IPS-15b (cell line): ENCODE results near the gene TMEM63A.

Experiments
- H3K27me3 ChIP-seq: one replicate; pipeline ENCODE4 v1.6.1; 2013; ENCODE audit warnings: low read length; ENCODE audit not compliant: control insufficient read depth, insufficient read depth
- H3K36me3 ChIP-seq: one replicate; pipeline ENCODE4 v1.6.1; 2013; ENCODE audit warnings: low read length; ENCODE audit not compliant: control insufficient read depth, insufficient read depth
- H3K4me1 ChIP-seq: one replicate; pipeline ENCODE4 v1.6.1; 2013; ENCODE audit warnings: mild to moderate bottlenecking, low read length; ENCODE audit not compliant: control insufficient read depth, insufficient read depth
- H3K4me3 ChIP-seq: one replicate; pipeline ENCODE4 v1.5.1; 2013; ENCODE audit warnings: low read depth, low read length
- H3K9ac ChIP-seq: one replicate; pipeline ENCODE4 v1.6.1; 2013; ENCODE audit warnings: low read depth, mild to moderate bottlenecking, low read length
- H3K9me3 ChIP-seq: one replicate; pipeline ENCODE4 v1.6.1; 2013; ENCODE audit warnings: mild to moderate bottlenecking, low read length; ENCODE audit not compliant: control insufficient read depth, insufficient read depth

Gene TMEM63A

DNA sequence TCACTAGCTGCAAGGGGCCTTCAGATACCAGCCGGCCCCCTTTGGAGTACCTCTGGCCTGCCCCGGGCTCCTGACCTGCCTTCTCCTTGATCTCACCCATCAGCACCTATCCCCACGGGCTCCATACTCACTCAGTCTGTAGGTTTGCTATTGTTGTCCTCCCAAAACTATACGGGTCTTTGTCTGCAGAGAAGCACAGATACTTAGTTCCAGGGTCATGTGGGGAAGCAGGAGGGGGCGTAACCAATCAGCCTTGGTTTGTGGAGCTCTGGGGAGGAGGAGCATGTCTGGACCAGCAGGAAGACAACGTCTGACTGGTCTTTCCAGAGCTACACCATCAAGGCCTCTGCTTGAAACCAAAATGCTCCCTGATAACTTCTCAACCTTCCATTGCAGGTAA is 15.2 kb downstream of the TMEM63A start:
- Histone ChIP-seq H3K9me3 (no peaks in the 10 kb centered on the region), H3K27me3 (no peaks in the 10 kb centered on the region), H3K4me1 (no peaks in the 10 kb centered on the region), H3K4me3 (no peak overlapping the region), H3K36me3 (peaks cover 40% of the 10 kb centered on the region), H3K9ac (no peak overlapping the region)

DNA sequence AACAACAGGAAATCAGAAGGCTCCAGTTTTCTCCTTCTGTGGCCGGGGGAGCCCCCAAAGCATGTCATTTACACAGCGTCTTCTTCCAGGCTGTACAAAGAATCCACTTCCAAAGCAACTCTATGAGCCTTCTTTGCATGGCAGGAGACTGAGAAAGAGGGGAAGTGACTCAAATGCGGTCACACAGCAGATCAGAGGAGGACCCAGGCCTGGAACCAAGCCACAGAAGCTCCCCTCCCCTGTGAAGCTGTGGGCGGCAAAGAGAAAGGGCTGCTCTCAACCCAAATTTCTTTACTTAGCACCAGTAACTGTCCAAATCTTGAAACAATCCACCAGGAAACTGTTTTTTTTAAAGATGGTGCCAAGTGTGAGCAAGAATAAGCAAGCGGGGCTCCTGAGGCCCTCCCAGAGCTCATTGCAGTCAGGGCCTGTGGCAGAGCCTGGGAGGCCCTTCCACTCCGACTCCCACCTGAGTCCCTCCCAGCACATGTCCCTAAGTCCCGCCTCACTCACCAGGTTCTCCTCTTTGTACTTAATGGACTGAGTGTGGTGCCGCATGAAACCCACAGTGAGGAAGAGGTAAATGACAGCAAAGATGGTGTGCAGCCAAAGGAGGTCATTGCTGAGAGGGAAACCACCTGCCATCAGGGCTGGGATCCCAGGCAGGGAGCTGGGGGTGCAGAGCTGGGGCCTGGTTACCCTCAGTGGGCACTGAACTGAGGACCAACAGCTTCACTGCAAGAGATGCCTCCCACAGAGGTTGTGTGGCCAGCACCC is 15.9 kb downstream of the TMEM63A start:
- Histone ChIP-seq H3K27me3 (no peaks in the 10 kb centered on the region), H3K9me3 (no peaks in the 10 kb centered on the region), H3K9ac (no peak overlapping the region), H3K4me3 (no peak overlapping the region), H3K36me3 (peaks cover 47% of the 10 kb centered on the region), H3K4me1 (no peaks in the 10 kb centered on the region)

DNA sequence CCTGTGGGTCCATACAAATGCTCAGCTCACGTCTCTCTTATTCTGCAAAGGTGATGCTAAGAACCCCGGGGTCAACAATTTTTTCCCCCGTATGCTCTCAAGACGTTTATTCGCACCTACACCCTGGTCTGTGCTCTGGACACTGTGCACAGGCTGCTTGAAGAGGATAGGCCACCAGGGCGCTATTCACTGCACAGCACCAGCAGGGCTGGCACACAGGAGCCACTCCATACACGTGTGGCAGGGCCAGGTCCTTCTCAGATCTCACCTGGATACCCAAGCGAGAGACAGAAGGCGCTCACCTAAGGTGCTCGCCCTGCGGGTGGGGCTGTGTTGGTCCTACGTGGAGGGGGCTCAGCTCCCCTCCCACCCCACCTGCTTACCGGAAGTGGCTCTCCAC is 16.7 kb downstream of the TMEM63A start:
- no peak overlapping the region for H3K9ac ChIP-seq
- H3K4me1 ChIP-seq: no peaks in the 10 kb centered on the region
- no peak overlapping the region for H3K4me3 ChIP-seq
- no peaks in the 10 kb centered on the region for H3K27me3 ChIP-seq
- no peaks in the 10 kb centered on the region for H3K9me3 ChIP-seq
- H3K36me3 ChIP-seq: peaks cover 47% of the 10 kb centered on the region

DNA sequence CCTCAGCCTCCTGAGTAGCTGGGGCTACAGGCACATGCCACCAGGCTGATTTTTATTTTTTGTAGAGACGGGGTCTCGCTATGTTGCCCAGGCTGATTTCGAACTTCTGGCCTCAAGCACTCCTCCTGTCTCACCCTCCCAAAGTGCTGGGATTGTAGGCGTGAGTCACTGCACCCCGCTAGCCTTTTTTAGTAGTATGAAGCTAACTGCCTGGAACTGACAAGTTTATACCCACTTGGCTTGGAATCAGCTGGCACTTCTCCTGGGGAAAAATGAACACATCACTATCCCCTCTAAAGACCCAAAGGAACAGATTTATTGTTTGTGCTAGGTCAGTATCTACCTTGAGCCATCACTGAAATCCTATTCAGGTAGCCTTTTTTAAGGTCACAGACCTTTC is 19.0 kb downstream of the TMEM63A start:
- no peak overlapping the region for H3K4me3 ChIP-seq
- no peak overlapping the region for H3K9ac ChIP-seq
- H3K27me3 ChIP-seq: no peaks in the 10 kb centered on the region
- H3K9me3 ChIP-seq: no peaks in the 10 kb centered on the region
- H3K36me3 ChIP-seq: peaks cover 39% of the 10 kb centered on the region
- no peaks in the 10 kb centered on the region for H3K4me1 ChIP-seq

- Histone ChIP-seq H3K9me3 (no peaks in the 10 kb centered on the region), H3K9ac (no peak overlapping the region), H3K36me3 (peaks cover 37% of the 10 kb centered on the region), H3K27me3 (no peaks in the 10 kb centered on the region), H3K4me1 (no peaks in the 10 kb centered on the region), H3K4me3 (no peak overlapping the region)
These were observed 19.6 kb downstream of the TMEM63A start for GRCh38 chr1:225862581-225862950.

- peaks cover 32% of the 10 kb centered on the region for H3K36me3 ChIP-seq
- no peaks in the 10 kb centered on the region for H3K4me1 ChIP-seq
- H3K27me3 ChIP-seq: no peaks in the 10 kb centered on the region
- no peak overlapping the region for H3K9ac ChIP-seq
- no peaks in the 10 kb centered on the region for H3K9me3 ChIP-seq
- no peak overlapping the region for H3K4me3 ChIP-seq
These were observed 20.2 kb downstream of the TMEM63A start for GRCh38 chr1:225861834-225862580.

- no peaks in the 10 kb centered on the region for H3K4me1 ChIP-seq
- H3K9ac ChIP-seq: no peak overlapping the region
- no peaks in the 10 kb centered on the region for H3K27me3 ChIP-seq
- H3K4me3 ChIP-seq: no peak overlapping the region
- no peaks in the 10 kb centered on the region for H3K9me3 ChIP-seq
- H3K36me3 ChIP-seq: peaks cover 26% of the 10 kb centered on the region
These were observed 21.2 kb downstream of the TMEM63A start for GRCh38 chr1:225860876-225861441.

DNA sequence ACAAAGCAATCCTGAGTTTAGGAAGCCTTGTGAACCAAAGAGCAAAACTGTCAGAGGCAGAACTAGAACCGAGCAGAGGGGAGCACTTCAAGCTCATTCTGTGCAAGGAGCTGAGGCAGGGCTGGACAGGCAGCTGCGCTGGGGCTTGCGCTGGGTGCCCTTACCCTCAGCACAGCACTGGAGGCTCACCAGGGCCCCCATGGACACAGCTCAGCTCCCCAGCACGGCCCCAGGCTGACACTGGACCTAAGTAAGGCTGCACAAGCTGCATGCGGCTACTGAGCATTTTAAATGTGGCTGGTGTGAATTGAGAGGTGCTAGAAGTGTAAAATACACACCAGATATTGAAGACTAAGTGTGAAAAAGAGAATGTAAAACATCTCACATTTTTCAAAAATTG is 22.1 kb downstream of the TMEM63A start:
- Histone ChIP-seq H3K4me1 (no peaks in the 10 kb centered on the region), H3K27me3 (no peaks in the 10 kb centered on the region), H3K9me3 (no peaks in the 10 kb centered on the region), H3K4me3 (no peak overlapping the region), H3K36me3 (peaks cover 18% of the 10 kb centered on the region), H3K9ac (no peak overlapping the region)

GRCh38 chr1:225859151-225859550 is 23.0 kb downstream of the TMEM63A start:
- no peak overlapping the region for H3K9ac ChIP-seq
- no peak overlapping the region for H3K4me3 ChIP-seq
- H3K4me1 ChIP-seq: no peaks in the 10 kb centered on the region
- peaks cover 15% of the 10 kb centered on the region for H3K36me3 ChIP-seq
- no peaks in the 10 kb centered on the region for H3K9me3 ChIP-seq
- no peaks in the 10 kb centered on the region for H3K27me3 ChIP-seq

- H3K4me1 ChIP-seq: no peaks in the 10 kb centered on the region
- H3K9me3 ChIP-seq: no peaks in the 10 kb centered on the region
- peaks cover 17% of the 10 kb centered on the region for H3K36me3 ChIP-seq
- no peak overlapping the region for H3K9ac ChIP-seq
- no peak overlapping the region for H3K4me3 ChIP-seq
- no peaks in the 10 kb centered on the region for H3K27me3 ChIP-seq
These were observed 24.9 kb downstream of the TMEM63A start for GRCh38 chr1:225857256-225857655.

- Histone ChIP-seq H3K4me1 (no peaks in the 10 kb centered on the region), H3K9me3 (no peaks in the 10 kb centered on the region), H3K9ac (no peak overlapping the region), H3K4me3 (no peak overlapping the region), H3K36me3 (peaks cover 16% of the 10 kb centered on the region), H3K27me3 (no peaks in the 10 kb centered on the region)
These were observed 26.5 kb downstream of the TMEM63A start for GRCh38 chr1:225855503-225856300.
